Mesodermal cell (in vitro differentiated cells): ENCODE results near the gene SLC7A1.

Experiments
- H3K27ac ChIP-seq: 2 replicates; pipeline ENCODE4 v1.7.0; 2013; ENCODE audit warnings: mild to moderate bottlenecking, low read depth, low read length, moderate library complexity; ENCODE audit not compliant: severe bottlenecking
- H3K36me3 ChIP-seq: 2 replicates; pipeline ENCODE4 v1.7.1; 2013; ENCODE audit warnings: mild to moderate bottlenecking, low read length, moderate library complexity; ENCODE audit not compliant: control insufficient read depth, insufficient read depth
- H3K4me1 ChIP-seq: one replicate; pipeline ENCODE4 v1.7.1; 2013; ENCODE audit warnings: mild to moderate bottlenecking, low read length; ENCODE audit not compliant: insufficient read depth, control insufficient read depth, poor library complexity, severe bottlenecking
- H3K4me3 ChIP-seq: 2 replicates; pipeline ENCODE4 v1.7.0; 2013; ENCODE audit warnings: low read length, control low read depth, mild to moderate bottlenecking; ENCODE audit not compliant: insufficient read depth, poor library complexity, severe bottlenecking; ENCODE audit errors: extremely low read depth
- H3K9me3 ChIP-seq: 2 replicates; pipeline ENCODE4 v1.7.1; 2013; ENCODE audit warnings: mild to moderate bottlenecking, low read length, moderate library complexity; ENCODE audit not compliant: control insufficient read depth
- WGBS, 2 experiments: methylation state at CpG; one replicate each; pipeline ENCODE4 v1.1.5; 2013; ENCODE audit warnings: missing lambda C conversion rate in 2 of 2; ENCODE audit not compliant: insufficient coverage in 2 of 2; 5-methylcytosine and 5-hydroxymethylcytosine counted together

The SLC7A1 gene

DNA sequence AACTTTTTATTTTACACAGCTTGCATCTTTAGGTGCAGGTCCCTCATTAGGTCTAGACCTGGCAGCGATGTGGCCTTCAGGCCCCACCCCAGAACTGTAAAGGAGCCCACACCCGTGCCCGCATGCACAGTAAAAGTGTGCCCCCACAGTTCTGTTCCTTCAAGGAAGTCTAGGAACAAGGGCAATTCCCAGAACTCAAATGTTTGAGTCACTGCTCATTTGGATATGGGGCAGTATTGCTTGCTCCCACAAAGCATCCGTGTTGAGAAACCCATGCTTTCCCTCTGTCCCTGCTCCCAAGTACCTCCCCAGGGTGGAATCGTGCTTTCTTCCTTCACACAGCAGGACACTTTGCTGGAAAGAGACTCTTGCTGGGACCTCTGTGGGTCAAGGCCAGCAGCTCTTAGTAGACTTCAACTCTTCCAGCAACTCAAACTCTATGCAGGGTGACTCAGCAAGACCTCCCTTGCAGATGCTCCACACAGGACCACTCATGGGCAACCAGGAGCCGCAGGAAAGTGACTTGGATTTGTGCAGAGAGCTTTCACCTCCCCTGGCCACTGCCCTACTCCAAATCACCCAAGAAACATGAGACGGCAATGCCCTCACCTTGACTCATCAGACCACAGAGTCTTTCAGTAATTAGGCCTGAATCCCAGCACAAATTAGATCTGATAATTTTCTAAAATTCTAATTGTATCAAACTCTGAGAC, 12.3 kb downstream of the SLC7A1 start:
- 87 to 88% methylated on average over 7 of the region's 7 CpGs for WGBS, 2 experiments
- Histone ChIP-seq H3K4me1 (peaks cover 37% of the 10 kb centered on the region), H3K27ac (no peak overlapping the region)

DNA sequence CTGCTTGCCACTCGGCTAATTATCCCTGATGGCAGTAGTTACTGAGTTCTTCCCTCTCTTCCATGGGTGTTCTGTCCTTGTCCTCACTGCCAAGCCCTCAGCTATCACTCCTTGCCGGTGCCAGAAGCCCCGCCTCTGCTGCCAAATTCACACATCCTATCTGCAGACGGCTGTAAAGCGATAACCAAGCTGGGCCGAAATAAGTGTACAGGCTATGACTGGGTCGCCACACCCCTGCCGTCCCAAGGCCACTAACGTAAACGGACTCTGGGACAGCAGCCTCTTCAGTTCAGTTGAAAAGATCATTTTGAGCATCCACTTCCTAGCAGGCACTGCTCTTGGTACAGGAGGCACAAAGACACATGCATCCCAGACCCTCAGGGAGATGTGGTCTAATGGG, 13.3 kb downstream of the SLC7A1 start:
- Histone ChIP-seq H3K9me3 (no peaks in the 10 kb centered on the region), H3K27ac (no peak overlapping the region), H3K36me3 (peaks cover 31% of the 10 kb centered on the region), H3K4me3 (no peak overlapping the region), H3K4me1 (peaks cover 37% of the 10 kb centered on the region)
- WGBS, 2 experiments: 78 to 79% methylated on average over 7 to 10 of the region's 10 CpGs

More for the DNA sequence above, 12.3 kb downstream of the SLC7A1 start:
- H3K4me3 ChIP-seq: no peak overlapping the region
- no peaks in the 10 kb centered on the region for H3K9me3 ChIP-seq
- H3K36me3 ChIP-seq: peaks cover 35% of the 10 kb centered on the region

DNA sequence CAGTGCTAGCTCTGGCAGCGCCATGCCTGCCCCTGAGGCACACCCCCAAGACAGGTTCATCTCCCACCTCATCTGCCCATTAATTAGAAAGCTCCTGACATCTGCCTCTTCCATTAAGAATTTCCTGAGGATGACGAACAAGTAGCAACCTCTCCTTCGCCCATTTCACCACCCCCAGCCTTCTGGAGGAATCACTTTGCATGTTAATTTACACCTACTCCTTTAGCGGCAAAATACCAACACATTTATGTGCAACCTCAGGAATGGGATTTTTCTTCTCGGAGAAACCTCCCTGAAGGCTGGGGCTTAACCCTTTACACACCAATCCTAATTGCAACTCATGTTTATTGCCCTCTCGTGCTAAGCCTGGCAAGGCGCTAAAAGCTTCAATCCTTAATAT, 13.8 kb downstream of the SLC7A1 start:
- Histone ChIP-seq H3K9me3 (peaks cover 1% of the 10 kb centered on the region), H3K4me3 (no peak overlapping the region), H3K36me3 (peaks cover 33% of the 10 kb centered on the region), H3K4me1 (peaks cover 37% of the 10 kb centered on the region), H3K27ac (no peak overlapping the region)
- 37 to 52% methylated on average over 5 to 6 of the region's 7 CpGs for WGBS, 2 experiments

DNA sequence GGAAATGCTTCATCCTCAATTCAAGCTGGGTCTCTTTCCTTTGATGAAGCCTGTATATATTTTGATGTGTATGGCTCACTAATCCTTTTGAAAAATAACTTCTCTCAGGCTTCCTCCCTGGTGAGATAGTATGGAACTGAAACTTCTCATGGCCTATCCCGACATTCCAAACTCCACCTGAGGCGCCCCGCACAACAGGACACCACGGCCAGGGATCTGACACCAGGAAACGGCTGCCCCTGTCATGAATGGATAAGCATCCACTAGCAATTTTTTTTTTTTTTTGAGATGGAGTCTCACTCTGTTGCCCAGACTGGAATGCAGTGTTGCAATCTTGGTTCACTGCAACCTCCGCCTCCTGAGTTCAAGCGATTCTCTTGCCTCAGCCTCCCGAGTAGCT, 16.4 kb downstream of the SLC7A1 start:
- Histone ChIP-seq H3K4me3 (no peak overlapping the region), H3K36me3 (peaks cover 48% of the 10 kb centered on the region), H3K27ac (no peak overlapping the region), H3K9me3 (peaks cover 6% of the 10 kb centered on the region), H3K4me1 (peaks cover 37% of the 10 kb centered on the region)
- WGBS, 2 experiments: 67 to 81% methylated on average over 1 to 5 of the region's 8 CpGs

DNA sequence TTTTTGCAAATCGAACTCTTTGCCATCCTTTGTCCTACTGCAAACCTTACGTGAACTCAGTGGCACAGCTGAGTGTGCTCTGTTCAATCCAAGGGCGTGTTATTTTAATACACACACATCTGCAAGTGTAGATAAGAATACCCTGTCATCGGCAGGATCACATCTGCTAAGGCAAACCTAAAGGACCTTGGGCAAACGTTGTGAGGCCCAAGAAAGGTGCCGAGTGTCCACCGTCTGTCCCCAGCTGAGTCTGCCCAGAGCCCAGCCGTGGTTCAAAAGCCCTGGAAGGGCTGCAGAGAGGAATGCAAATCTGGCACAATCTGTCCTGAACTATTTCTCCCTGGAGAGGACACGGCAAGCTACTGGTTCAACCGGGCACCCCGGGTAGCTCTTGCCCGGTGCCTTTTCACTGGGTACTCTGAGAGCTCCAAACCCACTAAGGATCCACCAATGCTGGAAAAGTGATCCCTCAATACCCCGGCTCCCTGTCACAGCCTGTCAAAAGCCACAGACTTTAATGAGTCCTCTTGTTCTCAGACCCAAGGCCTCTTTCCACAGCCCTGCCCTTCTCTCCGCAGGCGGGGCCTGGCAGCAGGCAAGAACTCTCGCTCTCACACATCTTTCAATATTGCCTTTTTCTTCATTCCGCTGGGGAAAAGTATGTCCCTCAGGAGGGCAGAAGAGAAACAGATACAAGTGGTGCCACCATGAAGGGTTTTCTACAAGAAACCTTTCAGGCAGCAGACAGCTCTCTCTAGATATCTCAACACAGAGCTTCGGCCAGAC, 17.0 kb downstream of the SLC7A1 start:
- Histone ChIP-seq H3K27ac (no peak overlapping the region), H3K4me1 (peaks cover 36% of the 10 kb centered on the region), H3K36me3 (peaks cover 48% of the 10 kb centered on the region), H3K4me3 (no peak overlapping the region), H3K9me3 (peaks cover 6% of the 10 kb centered on the region)
- WGBS, 2 experiments: 94 to 96% methylated on average over 14 to 17 of the region's 18 CpGs

DNA sequence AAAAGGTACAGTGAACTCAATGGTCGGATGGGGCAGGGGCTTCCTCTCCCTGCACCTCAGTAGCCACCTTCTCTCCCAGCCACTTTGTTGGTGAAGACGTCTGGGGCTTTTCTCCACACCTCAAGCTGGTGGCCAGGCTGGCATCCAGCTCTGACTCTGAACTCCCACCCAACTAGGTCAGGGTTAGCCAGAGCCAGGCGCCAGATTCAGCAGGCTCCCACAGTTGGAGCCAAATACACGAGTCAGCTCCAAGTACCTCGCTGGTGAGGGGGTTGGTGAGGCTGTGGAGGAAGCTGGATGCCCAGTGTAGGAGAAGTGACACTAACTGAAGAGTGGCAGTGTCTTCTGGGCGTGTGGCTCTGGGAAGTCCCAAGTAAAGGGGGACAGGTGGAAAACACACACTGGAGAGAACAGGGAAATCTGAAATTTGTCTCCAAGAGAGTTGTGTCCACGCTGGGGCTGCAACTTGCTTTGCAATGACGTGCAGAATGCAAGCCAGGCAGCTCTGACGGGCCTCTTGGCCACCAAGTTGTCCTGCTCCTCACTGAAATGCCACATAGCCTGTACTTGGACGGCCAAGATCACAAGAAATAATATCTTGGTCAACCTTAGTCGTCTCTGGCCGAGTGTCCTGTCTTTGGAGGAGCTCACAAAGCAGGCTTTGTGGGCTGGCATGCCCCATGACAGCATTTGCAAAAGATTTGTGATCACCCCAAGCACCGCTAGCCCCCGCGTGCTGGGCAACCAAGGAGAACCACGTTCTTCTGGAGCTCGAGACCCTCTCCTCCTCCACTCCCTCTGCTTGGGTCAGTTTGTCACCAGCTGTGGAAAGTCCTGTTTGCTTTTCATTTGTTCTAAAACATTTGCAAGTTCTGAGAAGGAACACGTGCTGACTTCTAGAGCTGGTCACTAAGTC, 18.1 kb downstream of the SLC7A1 start:
- no peak overlapping the region for H3K27ac ChIP-seq
- WGBS, 2 experiments: 92 to 94% methylated on average over 13 to 17 of the region's 18 CpGs
- peaks cover 6% of the 10 kb centered on the region for H3K9me3 ChIP-seq
- H3K4me1 ChIP-seq: peaks cover 28% of the 10 kb centered on the region
- no peak overlapping the region for H3K4me3 ChIP-seq
- peaks cover 48% of the 10 kb centered on the region for H3K36me3 ChIP-seq

DNA sequence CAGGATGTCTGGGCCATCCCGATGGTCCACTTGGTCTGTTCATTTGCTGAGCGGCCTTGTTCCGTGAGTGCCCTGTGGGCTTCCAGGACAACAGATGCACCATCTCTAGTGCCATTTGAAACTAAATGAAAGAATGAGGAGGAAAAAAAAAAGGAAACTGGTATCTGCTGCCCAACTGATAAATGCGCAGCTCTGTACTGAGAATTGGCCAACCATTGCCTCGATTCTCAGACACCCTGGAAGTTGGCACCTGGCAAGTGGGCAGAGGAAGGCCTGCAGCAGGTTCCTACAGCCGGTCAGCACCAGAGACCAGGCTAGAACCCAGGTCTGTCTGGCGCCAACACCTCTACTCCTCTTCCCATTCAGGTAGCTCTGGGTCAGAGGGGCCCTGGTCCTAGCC, 18.9 kb downstream of the SLC7A1 start:
- Histone ChIP-seq H3K27ac (no peak overlapping the region), H3K4me3 (no peak overlapping the region), H3K4me1 (peaks cover 20% of the 10 kb centered on the region), H3K9me3 (peaks cover 6% of the 10 kb centered on the region), H3K36me3 (peaks cover 46% of the 10 kb centered on the region)
- WGBS, 2 experiments: 95% methylated on average over 6 of the region's 7 CpGs

DNA sequence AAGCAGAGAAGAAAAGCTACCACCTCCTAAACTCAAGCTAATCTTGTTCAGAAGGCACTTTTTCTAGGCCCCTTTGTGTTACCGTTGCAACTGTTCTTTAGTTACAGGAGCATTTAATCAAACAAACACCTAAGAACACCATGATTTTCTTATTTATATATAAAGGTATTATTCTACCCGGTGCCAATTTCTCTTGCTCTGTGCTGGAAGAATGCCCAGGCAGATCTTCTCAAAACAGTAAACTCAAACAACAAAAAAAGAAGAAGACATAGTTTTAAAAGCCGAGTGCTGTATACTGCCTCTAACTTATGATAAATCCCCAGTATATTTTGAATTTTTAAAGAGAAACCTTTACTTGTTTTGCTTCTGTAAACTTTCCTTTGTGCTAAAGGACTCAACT, 20.4 kb downstream of the SLC7A1 start:
- Histone ChIP-seq H3K4me3 (no peak overlapping the region), H3K36me3 (peaks cover 34% of the 10 kb centered on the region), H3K4me1 (peaks cover 9% of the 10 kb centered on the region), H3K27ac (no peak overlapping the region), H3K9me3 (peaks cover 6% of the 10 kb centered on the region)
- WGBS, 2 experiments: no CpG with 5 or more reads among the region's 3 CpGs

DNA sequence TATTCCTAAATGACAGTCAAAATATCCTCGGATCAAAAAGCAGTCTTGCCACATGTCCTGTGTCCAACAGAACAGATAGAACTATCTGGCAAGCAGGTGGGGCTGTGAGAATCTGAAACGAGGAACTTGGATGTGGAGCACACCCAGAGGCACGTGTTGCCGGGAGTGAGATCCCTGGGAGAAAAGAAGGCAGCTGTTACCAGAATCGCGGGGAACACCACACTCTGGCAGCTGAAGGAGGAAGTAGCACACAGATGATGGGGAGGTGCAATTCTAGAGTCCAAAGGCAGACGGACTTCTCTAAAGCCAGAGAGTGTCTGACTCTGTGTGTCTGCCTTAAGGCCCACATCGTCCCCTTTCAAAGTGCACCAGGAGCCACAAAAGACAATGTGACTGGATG, 22.3 kb downstream of the SLC7A1 start:
- WGBS, 2 experiments: 78 to 84% methylated on average over 6 to 8 of the region's 8 CpGs
- H3K4me1 ChIP-seq: no peaks in the 10 kb centered on the region
- no peak overlapping the region for H3K27ac ChIP-seq
- peaks cover 24% of the 10 kb centered on the region for H3K36me3 ChIP-seq
- peaks cover 6% of the 10 kb centered on the region for H3K9me3 ChIP-seq
- no peak overlapping the region for H3K4me3 ChIP-seq

DNA sequence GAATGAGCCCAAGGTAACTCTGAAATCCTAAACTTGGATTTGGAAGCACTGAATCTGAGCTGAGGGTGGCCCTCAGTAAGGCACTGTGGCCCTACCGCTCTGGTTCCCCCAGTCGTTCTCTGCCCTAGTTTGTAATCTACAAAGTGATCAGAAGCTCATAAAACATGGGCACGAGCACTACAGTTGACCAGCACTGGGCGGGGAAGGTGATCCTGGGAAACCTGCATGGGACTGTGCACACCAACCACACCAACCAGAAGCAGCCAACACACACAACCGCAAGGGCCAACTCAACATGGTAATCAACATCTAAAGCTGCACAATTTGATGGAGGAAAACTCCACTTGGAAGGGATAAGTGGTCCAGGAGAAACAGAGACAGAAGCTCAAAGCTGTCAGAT, 22.9 kb downstream of the SLC7A1 start:
- Histone ChIP-seq H3K9me3 (peaks cover 6% of the 10 kb centered on the region), H3K36me3 (peaks cover 19% of the 10 kb centered on the region), H3K4me3 (no peak overlapping the region), H3K27ac (no peak overlapping the region), H3K4me1 (no peaks in the 10 kb centered on the region)
- WGBS, 2 experiments: 48 to 55% methylated on average over 3 to 4 of the region's 5 CpGs
